ENCODE results near the gene IDH3G.

IDH3G gene

DNA sequence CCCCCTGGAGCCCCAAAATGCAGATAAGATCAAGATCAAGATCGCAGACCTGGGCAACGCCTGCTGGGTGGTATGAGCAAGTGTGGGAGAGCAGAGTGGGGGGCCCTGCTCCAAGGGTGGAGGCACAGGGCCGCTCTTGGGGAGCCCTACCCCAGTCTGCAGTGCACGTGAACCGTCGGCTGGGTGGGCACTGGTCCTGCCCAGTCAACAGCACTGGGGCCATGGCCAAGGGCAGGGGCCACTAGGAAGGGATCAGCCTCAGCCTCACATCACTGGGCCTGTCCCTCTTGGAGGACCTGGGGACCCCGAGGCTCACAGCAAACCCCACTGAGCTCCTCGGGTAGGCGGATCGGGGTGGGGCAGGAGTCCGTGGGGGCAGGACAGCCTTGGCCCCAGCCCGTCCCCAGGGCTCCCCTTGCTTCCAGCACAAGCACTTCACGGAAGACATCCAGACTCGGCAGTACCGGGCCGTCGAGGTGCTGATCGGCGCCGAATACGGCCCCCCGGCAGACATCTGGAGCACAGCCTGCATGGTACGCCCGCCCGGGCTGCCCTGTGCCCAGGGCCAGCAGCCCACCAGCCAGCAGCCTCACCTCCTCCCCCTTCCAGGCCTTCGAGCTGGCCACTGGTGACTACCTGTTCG lies 9.7 kb downstream of the IDH3G start:
- DNase-seq: no peak

DNA sequence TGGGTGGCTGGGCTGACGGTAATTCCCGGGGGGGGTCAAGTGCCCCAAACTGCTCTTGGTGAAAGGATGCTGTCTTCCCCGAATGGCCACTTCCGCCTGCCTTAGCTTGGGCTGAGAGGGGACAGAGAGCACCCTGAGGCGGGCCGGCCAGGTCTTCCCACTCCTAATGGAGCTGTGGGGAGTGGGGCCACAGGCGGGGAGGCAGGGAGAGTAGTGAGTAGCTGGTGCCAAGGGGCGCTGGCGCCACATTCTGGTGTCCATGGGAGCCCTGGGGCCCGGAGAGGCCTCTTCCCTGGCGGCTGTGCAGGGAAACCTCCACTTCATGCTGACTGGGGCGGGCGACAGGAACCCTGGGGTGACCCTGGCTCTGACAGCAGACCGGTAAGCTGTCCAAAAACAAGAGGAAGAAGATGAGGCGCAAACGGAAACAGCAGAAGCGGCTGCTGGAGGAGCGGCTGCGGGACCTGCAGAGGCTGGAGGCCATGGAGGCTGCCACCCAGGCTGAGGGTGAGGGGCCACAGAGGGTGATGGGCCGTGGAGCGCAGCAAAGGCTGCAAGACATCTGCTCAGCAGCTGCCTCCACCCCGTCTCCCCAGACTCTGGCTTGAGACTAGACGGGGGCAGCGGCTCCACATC lies 10.7 kb downstream of the IDH3G start:
- DNase-seq: no peak

DNA sequence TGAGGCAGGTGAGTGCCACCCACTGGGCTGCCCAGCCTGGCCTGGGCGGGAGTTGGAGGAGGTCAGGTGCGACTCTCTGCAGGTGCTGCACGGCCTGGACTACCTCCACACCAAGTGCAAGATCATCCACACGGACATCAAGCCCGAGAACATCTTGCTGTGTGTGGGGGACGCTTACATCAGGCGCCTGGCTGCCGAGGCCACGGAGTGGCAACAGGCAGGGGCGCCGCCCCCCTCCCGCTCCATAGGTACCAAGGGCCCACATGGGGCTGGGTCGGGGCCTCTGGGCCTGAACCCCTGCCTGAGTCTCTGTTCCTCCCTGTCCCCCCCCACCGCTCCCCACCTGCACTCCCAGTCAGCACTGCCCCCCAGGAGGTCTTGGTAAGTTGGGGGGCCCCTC lies 11.3 kb downstream of the IDH3G start:
- no peak for DNase-seq

DNA sequence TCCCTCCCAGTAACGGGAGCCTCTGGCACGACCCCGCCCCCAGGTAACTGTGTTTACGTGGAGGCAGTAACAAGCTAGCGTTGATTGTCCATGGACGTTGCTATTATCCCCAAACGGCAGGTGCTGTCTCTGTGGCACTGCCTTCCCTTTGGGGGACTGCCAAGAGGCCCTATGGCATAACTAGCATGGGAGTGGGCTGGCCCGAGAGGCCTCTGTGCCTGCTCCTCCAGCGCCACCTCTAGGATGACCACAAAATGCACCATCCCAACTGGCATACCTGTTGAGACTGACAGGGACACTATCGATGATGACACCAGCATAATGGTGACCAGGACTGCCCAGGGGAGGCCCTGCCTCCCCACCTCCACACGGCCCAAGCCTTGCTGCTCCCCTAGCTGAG lies 11.9 kb downstream of the IDH3G start:
- DNase-seq: peak; percentile 42

DNA sequence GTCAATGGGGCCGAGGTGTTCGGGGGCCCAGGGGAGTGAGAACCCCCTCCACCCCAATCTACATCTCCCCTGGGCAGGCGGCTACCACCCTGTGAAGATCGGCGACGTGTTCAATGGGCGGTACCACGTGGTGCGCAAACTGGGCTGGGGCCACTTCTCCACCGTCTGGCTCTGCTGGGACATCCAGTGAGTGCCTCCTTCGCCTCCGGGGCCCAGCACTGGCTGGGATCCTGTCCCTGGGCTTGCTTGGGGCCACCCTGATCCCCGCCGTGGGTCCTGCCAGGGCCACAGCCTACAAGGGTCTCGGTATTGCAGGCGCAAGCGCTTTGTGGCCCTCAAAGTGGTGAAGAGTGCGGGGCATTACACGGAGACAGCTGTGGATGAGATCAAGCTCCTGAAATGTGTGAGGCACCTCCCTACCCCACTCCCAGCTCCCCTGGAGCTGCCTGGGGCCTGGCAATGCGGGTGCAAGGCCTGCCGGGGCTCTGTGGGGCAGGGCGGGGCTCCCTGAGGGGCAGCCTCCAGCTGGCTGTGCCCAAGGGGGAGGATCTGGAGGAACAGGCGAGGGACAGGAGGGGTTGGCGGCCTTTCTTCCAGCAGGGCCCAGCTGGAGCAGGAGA lies 12.6 kb downstream of the IDH3G start:
- peak; percentile 55 for DNase-seq

DNA sequence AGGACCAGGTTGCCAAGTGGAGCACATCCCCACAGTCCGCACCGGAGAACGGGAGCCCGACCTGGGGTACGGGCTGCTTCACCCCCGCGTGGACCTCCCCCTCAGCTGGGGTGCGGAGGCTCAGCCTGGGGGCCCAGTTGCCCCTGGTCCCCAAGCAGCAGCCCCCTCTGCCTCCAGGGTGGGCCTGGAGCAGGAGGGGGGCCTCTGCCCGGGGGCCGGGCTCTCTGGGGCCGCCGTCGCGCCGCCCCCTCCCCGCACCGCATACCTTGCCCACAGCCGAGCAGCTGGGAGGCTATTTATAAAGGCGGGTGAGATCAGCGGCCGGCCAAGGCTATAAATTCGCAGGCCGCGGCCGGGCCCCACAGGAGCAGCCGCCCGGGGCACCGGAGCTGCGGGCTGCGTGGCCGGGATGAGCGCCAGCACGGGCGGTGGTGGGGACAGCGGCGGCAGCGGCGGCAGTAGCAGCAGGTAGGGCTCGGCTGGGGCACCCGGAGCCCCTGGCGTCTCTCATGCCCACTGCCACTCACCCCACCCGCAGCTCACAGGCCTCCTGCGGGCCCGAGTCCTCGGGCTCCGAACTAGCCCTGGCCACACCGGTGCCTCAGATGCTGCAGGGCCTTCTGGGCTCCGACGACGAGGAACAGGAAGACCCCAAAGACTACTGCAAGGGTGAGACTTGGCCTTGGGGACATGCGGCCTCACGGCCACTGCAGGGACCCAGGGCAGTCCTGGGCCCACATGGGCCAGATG lies 13.3 kb downstream of the IDH3G start, which contains the start of gene SRPK3:
TSS of gene SRPK3 (plus strand) at position 364 of the 750 bp plus-strand sequence. CDS start at position 410, 46 bp downstream.
- no peak for DNase-seq

DNA sequence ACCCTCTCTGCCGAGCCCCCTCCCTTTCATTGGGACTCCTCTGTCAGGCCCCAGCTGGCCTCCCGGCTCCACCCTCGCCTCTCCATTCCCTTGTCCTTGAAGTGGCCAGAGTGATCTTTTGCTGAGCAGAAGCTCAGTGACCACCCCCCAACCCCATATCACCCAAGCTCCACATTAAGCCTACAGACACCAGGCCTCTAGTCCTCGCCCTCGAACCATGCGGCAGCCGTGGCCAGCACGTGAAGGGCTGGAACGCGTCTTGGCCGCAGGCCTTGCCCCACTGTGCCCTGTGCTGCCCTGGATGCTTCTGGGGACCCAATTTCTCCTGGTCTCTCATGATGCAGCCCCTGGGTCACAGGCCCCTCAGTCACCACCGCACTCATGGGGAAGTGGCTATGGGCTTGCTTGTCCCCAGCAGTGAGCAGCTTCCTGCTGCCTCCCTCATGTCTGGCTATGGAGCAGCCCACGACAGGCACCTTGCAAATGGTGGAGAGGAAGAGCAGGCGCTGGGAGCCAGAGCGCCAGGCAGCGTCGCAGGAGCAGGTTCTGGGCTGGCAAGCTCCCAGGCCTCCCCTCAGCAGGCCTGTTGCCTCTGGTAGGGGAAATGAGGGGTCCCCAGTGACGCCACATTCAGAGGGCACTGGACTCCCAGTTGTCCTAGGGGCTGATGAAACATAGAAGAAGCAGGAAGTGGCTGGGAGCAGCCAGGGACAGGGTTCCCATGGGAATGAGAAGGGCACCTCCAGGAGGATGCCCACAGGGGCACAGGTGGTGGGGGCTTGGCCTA lies 14.1 kb downstream of the IDH3G start:
- DNase-seq: no peak

DNA sequence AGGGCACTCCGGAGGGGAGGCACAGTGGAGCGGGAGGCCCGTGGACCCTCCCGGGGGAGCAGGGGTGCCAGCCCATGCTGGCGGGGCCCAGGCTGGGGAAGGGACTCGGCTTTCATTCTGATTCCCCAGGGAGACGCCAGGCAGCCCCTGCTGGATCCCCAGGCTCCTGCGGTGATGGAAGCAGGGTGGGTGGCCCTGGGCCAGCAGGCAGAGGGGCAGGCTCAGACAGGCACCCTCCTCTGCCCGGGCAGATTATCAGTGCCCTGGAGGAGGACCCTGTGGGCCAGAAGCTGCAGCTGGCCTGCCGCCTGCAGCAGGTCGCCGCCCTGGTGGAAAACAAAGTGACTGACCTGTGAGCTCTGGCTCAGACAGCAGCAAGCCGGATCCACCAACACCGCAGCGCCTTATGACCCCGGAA lies 15.5 kb downstream of the IDH3G start:
- DNase-seq: peak; percentile 70

DNA sequence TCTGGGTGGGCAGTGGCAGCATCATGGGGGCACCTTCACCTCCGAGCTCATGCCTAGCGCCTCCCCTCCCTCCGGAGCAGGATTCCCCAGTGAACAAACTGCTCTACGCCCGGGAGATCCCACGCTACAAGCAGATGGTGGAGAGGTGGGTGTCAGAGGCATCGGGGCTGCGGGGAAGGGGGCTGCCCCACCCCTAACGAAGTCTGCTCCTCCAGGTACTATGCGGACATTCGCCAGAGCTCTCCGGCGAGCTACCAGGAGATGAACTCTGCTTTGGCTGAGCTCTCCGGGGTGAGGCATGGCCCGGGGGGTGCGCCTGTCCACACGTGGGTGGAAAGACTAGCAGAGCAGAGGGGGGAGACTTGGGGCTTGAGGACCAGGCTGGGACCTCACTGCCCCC lies 16.0 kb downstream of the IDH3G start:
- DNase-seq: peak; percentile 38

DNA sequence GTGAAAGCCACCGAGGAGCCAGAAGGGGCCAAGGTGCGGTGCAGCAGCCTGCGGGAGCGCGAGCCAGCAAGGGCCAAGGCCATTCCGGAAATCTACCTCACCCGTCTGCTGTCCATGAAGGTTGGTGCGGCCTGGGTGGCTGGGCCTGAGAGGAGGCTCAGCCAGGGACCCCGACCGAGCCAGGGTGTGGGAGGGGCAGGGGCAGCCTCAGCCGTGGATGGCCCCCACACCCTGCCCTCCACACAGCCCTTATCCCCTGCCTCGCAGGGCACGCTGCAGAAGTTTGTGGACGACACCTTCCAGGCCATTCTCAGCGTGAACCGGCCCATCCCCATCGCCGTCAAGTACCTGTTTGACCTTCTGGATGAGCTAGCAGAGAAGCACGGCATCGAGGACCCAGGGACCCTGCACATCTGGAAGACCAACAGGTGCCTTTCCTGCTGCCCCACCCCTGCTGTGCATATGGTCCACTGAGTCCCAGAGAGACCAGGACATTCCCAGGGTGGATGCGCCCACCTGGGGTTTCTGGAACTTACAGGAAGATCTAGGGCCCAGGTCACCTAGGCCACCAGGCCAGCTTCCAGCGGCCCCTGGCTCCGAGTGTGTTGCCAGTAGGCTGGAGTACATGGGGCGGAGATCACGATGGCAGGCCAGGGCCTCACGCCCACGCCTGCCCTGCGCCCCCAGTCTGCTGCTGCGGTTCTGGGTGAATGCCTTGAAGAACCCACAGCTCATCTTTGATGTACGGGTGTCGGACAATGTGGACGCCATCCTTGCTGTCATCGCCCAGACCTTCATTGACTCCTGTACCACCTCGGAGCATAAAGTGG lies 16.7 kb downstream of the IDH3G start:
- DNase-seq: no peak

DNA sequence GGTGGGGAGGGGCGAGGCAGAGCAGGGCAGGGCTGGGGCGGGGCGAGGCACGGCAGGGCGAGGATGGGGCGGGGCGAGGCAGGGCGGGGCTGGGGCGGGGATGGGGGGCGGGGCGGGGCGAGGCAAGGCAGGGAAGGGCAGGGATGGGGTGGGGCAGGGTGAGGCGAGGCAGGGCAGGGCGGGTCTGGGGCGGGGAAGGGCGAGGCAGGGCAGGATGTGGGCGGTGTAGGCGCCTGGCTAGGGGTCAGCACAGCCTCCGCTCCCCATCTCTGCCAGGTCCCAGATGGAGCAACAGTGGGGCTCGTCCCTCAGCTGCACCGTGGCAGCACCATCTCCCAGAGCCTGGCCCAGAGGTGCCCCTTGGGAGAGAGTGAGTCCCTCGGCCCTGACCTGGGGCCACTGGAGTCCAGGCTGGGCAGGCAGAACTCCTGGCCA lies 17.5 kb downstream of the IDH3G start:
- peak; percentile 33 for DNase-seq

DNA sequence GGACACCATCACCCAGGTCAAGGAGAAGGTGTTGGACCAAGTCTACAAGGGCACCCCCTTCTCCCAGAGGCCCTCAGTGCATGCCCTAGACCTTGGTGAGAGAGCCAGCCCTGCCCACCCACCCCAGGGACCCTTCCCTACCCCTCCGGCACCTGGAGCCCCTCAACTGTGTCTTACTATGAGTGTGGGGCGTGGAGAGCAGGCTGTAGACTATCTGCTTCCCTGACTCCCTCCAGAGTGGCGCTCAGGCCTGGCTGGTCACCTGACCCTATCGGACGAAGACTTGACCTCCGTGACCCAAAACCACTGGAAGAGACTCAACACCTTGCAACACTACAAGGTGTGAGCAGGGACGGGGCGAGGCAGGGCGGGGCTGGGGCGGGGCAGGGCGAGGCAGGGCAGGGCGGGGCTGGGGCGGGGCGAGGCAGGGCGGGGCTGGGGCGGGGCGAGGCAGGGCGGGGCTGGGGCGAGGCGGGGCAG lies 18.0 kb downstream of the IDH3G start:
- no peak for DNase-seq

DNA sequence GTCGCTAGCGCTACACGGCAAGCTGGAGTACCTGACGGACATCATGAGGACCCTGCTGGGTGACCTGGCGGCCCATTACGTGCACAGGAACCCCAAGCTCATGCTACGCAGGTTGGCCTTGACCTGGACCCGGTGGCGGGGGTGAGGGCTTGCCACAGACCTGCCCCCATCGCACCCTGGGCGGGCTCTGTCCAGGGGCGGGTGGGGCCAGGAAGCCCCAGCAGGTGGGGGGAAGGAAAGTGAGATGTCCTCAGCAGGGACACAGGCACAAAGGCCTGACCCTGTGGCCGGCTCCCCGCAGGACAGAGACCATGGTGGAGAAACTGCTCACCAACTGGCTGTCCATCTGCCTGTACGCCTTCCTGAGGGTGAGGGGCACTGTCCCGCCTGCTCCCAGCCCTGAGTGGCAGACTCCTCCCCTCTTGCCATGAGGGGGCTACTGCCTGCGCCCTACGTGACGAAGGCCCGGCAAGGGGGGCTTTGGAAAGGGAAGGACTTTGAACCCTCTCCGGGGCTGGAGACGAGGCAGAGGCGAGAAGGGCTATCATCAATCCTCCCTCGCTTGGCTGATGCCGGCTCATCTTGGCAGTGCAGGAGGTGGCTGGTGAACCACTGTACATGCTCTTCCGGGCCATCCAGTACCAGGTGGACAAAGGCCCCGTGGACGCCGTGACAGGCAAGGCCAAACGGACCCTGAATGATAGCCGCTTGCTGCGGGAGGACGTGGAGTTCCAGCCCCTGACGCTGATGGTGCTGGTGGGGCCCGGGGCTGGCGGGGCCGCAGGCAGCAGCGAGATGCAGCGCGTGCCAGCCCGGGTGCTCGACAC lies 18.7 kb downstream of the IDH3G start:
- no peak for DNase-seq

DNA sequence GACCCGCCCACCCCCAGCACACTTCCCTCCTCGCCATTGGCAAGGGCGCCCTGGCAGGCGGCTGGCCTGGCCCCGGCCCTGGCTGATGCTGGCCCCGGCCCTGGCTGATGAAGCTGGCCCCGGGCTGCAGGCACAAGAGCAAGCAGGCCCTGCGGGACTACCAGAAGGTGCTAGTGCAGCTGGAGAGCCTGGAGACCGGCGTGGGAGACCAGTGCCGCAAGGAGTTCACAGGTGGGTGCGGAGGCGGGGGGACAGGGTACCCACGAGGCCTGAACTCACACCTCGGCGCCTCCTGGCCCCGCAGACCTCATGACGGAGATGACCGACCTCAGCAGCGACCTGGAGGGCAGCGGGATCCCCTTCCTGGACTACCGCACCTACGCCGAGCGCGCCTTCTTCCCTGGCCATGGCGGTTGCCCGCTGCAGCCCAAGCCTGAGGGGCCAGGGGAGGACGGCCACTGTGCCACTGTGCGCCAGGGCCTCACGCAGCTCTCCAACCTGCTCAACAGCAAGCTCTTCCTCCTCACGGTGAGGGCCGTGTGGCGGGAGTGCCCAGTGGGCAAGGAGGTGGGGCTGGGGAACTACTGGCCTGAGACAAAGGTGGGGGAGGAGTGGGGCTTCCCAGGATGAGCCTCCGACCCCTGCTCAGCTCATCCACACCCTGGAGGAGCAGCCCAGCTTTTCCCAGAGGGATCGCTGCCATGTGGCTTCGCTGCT lies 19.4 kb downstream of the IDH3G start:
- no peak for DNase-seq

DNA sequence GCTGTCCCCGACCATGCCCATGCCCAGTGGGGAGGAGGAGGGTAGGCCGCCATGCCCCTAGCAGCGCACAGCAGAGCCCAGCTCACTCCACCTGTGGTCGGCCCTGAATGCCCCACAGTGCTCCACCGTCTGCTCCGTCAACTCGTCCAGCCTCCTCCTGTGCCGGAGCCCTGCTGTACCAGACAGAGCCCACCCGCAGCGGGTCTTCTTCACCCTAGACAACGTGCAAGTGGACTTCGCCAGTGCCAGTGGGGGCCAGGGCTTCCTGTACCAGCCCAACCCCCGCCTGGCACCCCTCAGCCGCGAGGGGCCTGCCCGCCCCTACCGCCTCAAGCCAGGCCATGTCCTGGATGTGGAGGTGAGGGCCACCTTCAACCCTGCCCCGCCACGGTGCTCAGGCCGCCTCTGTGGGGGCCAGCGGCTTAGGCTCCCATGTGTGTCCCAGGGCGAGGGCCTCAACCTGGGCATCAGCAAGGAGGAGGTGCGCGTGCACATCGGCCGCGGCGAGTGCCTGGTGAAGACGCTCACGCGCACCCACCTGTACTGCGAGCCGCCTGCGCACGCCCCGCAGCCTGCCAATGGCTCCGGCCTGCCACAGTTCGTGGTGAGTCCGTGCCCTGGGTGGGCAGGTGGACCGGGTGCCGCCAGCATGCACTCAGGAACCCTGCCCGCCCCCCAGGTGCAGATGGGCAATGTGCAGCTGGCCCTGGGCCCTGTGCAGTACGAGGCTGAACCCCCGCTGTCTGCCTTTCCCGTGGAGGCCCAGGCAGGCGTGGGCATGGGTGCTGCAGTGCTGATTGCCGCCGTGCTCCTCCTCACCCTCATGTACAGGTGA lies 20.2 kb downstream of the IDH3G start:
- DNase-seq: no peak

DNA sequence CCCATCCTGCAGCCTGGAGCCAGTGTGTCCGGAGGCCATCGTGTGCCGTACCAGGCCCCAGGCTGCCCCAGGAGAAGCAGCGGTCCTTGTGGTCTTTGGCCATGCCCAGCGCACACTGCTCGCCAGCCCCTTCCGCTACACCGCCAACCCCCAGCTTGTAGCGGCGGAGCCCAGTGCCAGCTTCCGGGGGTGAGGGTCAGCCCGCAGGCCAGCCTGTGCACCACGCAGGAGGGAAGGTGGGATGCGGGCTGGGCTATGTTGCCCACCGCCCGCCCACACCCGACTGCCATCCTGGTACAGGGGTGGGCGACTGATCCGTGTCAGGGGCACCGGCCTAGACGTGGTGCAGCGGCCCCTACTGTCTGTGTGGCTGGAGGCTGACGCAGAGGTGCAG lies 21.0 kb downstream of the IDH3G start:
- no peak for DNase-seq

DNA sequence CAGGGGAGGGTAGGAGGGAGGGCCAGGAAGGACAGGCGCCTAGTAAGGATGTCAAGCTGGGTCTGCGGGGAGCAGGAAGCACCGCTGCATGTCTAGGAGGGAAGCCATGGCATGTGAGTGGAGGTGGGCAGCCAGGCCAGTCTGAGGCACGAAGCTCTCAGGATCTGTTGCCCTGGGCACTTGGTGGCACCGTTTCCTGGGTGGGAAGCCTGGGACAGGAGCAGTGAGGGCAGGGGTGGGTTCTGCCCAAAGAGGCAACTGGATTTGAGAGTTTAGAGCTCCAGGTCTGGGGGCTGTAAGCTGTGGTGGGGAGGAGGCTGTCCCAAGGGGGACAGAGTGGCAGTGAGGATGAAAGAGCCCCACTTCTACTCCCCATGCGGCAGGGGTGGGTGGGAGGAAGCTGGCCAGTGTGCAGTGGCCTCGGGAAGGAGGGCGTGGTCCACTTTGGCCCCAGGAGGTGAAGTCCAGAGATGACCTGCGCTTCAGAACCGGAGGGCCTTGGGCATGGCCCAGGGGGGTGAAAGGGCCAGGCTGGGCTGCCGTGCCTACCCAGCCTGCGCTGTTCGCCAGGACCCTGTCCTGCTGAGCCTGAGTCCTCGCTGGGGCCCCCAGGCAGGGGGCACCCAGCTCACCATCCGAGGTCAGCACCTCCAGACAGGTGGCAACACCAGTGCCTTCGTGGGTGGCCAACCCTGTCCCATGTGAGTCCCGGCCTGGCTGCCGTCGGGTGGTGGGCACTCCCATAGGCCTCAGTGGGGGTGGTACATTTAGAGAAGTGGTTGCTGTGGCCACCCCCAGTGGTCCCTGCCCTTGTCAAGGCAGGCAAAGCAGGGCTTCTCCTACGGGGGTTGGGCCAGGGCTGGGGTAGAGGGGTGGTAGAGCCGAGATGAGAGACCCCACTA lies 21.6 kb downstream of the IDH3G start:
- no peak for DNase-seq

Data from NCI-H2171 treated with DMSO at 0.1 percent for 48 hours (cell line).